NB4 (cell line): ENCODE measurements around the gene PPP1R12B.
A peak's percentile ranks its signal among the peaks of the same experiment; 100 is the strongest.
"Not testable (repeated sequence)": the region's sequence is repeated elsewhere in the genome, so short reads cannot be mapped to it uniquely, and the experiment has no call there.

Experiments
- CTCF ChIP-seq: IDR thresholded peaks from one replicate; pipeline ENCODE4 v1.5.1; 2012; ENCODE audit warnings: low read depth, low read length
- MAX ChIP-seq: IDR thresholded peaks from 2 replicates; pipeline ENCODE4 v1.6.1; 2011; ENCODE audit warnings: low read depth, low read length
- MYC ChIP-seq: IDR thresholded peaks from 2 replicates; pipeline ENCODE4 v1.6.1; 2011; ENCODE audit warnings: low read depth, low read length
- POLR2A ChIP-seq: IDR thresholded peaks from 2 replicates; pipeline ENCODE4 v1.6.1; 2011; ENCODE audit warnings: mild to moderate bottlenecking; ENCODE audit not compliant: insufficient read length; ENCODE audit errors: extremely low read depth

DNA sequence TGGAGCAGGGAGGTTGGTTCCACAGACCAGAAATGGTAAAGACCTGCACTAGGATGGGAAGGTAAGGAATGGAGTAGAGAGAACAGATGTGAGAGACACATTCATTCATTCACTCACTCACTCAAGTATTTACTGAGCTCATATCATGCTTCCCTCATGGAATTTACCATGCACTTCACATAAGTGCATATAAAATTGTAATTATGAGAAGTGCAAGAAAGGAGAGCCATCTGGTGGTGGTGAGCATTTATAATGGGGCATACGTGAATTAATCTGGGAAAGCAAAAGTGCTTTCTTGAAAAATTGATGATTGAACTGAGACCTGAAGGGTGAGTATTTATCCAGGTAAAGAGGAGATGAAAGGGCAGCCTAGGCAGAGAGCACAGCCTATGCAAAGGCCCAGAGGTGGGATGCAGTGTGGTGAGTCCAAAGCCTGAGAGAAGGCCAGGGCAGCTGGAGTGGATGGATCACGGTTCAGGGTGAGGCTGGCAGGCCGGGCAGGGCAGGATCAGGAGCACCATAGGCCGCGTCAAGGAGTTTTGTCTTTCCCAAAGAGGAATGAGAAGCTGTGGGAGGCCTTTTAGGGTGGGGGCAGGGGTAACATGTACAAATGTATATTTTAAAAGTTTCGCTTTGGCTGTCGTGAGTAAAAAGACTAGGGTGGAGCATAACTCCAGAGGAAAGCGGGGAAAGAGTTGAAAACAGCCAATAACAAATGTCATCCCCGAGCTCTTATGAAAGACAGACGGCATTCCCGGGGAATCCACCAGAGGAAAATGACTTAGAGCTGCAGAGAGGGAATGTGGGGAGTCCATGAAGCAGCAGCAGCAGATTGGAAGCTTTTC, 266.1 kb downstream of the PPP1R12B start:
- peak; percentile 19 for TF ChIP-seq CTCF
- TF ChIP-seq POLR2A, MYC, MAX: not testable (repeated sequence)
